NCI-H226 (cell line): ENCODE results near the gene SVOPL.
A peak's percentile ranks its signal among the peaks of the same experiment; 100 is the strongest.
"Not testable (repeated sequence)": the region's sequence is repeated elsewhere in the genome, so short reads cannot be mapped to it uniquely, and the experiment has no call there.

Experiments used
- DNase-seq: peaks from one replicate; pipeline ENCODE4 v3.0.0-alpha.2; 2015

SVOPL gene

DNA sequence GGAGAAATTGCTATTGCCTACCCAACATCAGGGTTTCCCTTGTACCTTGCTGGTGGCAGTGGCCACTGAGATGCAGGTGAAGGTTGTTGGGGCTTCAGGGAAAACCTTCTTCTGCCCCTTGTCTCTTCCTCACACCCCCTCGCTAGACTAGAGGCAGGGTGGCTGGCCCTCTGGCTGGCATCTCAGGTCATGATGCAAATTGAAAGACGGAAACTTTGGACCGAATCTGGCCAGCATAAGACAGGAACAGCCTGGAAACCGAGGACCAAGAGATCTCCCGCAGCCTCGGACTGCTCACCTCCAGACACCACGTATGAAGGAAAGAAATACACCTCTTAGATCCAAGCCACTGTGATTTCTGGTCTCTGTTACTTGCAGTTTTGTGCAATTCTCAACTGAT, 2.9 kb downstream of the SVOPL start:
- DNase-seq: no peak

DNA sequence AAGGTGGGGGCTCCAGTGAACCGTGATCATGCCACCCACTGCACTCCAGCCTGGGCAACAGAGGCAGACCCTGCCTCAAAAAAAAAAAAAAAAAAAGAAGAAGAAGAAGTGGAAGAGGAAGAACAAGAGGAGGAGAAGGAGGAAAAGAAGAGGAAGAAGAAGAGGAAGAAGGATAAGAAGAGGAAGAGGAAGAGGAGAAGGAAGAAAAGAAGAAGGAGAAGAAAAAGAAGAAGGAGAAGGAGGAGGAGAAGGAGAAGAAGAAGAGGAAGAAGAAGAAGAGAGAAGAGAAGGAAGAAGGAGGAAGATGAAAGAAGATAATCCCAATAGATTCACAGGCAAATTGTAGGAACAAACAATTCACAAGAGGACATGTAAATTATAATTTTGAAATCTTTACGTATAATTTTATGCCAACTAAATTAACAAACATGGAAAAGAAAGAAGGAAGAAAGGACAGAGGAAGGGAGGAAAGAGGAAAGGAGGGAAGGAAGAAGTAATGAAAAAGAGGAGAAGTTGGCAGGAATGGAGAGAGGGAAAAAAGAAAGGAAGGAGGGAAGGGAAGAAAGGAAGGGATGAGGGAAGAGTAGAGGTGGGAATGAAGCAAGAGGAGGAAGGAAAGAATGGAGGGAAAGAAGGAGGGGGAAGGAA, 3.5 kb downstream of the SVOPL start:
- DNase-seq: no peak

DNA sequence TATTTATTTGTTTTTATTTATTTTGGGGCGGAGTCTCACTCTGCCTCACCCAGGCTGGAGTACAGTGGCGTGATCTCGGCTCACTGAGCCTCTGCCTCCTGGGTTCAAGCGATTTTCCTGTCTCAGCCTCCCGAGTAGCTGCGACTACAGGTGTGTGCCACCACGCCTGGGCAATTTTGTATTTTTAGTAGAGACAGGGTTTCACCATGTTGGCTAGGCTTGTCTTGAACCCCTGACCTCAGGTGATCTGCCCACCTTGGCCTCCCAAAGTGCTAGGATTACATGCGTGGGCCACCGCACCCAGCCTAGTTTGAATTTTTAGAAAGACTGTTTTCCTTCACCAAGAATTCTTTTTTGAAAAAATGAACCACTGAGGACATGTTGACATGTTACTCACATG, 5.4 kb downstream of the SVOPL start:
- not testable (repeated sequence) for DNase-seq

DNA sequence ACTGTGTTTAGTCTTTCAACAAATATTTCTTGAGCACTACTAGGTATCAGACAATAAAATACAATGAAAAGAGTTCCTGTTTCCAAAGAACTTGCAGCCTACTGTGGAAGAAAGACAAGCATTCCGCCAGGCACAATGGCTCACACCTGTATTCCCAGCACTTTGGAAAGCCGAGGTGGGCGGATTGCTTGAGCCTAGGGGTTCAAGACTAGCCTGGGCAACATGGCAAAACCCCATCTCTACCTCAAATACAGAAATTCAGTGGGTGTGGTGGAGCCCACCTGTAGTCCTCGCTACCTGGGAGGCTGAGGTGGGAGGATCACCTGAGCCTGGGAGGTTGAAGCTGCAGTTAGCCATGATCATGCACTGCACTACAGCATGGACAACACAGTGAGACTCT, 6.1 kb downstream of the SVOPL start:
- no peak for DNase-seq

DNA sequence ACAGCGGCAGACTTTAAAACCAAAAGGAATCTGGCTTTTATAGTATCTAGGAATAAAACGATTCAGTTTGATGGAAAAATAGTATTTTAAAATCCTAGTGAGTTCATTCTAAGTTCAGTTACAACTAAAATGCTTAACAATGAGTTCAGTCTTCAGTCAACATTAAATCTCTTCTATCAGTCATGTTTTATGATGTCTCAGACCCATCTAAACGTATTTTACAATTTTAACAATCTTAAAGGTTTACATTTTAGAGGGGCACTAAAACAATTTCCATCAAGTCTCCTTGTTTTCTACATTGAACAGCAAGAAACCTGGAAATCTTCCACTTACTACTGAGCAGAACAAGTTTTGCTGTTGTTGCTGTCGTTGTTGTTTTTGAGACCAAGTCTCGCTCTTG, 10.0 kb downstream of the SVOPL start:
- DNase-seq: no peak

DNA sequence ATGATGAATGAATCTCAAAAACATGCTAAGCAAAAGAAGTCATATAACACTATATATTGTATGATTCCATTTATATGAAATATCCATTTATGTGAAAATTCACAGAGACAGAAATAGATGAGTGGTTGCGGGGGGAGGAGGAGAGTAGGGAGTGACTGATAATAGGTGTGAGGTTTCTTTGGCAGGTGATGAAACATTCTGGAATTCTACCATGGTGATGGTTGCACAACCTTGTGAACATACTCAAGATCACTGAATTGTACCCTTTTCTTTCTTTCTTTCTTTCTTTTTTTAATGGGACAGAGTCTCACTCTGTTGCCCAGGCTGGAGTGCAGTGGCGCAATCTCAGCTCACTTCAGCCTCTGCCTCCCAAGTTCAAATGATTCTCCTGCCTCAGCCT, 10.7 kb downstream of the SVOPL start:
- DNase-seq: no peak

DNA sequence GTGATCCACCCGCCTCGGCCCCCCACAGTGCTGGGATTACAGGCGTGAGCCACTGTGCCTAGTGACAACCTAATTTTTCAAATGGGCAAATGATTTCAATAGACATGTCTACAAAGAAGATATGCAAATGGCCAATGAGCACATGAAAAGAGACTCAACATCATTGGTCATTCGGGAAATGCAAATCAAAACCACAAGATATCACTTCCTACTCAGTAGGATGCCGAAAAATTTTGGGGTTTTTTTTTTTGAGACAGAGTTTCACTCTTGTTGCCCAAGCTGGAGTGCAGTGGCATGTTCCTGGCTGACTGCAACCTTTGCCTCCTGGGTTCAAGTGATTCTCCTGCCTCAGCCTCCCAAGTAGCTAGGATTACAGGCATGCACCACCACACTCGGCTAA, 13.1 kb downstream of the SVOPL start:
- not testable (repeated sequence) for DNase-seq

DNA sequence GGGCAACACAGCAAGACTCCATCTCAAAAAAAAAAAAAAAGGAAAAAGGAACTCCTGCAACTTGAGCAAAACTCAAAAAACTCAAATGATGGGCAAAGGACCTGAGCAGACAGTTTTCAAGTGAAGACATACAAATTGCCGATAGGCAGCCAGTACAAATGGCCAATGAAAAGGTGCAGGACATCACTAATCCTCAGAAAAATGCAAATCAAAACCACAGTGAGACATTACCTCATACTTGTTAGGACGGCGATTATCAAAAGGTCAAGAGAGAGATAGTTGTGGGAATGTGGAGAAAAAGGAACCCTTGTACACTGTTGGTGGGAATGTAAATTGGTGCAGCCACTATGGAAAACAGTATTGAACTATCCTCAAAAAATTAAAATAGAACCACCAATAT, 16.8 kb downstream of the SVOPL start:
- peak; percentile 14 for DNase-seq

DNA sequence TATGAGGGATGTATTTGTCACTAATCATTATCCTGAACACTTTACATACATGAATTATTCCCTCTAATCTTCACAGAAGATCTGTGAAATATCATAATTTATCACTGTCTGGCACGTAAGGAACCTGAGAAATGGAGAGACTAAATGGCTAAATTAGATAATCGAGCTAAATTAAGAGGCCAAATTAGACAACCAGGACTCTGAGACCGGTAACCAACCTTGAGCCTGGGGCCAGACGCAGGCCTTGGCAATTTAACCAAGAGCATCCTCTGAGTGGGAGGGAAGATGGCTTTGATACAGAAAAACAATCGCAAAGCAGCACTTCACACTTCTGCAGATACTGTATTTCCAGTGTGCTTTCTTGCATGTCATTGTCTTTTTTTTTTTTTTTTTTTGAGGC, 21.4 kb downstream of the SVOPL start:
- DNase-seq: no peak

DNA sequence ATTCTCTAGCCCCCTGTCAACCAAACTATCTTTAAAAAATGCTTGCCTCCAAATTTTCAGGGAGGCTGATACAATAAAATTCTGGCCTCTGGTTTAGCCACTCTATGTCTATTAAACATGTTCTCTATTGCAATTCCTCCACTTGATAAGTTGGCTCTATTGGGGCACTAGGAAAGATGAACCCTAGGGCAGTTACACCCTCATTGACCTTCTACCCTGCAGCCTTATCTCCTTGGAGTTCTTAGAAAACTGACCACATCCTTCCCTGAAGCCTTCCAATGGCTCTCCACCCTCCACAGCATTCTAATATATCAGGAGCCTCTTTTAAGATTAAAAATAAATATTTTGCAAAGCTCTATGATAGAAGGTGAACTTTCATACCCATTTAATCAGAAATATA, 30.6 kb downstream of the SVOPL start:
- DNase-seq: no peak

DNA sequence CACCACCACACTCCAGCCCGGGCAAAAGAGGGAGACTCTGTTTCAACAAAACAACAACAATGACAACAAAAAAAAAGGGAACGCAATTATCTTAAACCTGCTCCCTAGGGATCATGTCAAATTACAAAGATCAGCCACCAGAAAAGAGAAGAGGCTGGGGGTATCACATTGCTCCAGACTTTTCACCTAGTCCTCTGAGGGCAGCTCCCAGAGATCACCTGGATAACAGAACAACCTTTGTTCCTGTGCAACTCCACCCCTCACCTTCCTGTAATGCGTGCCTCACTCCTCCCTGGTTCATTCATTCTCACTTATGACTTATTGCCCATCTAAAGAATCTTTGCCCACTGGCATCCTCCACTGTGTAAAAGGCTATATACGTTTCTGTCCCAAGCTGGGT, 31.8 kb downstream of the SVOPL start:
- DNase-seq: no peak

DNA sequence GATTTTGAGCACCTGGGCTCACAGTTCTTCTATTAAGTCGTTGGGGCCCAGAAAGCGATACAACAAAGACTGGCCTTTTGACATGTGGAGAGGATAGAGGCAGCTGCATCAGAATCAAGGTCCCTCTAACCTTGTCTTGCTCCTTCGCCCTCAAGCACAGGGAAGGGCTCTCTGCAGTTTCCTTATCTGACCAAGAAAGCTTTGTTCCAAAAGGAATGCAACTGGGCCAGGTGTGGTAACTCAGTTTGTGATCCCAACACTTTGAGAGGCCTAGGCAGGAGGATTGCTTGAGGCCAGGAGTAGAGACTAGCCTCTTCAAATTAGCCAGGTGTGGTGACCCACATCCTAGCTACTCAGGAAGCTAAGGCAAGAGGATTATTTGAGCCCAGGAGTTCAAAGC, 32.2 kb downstream of the SVOPL start:
- DNase-seq: no peak

DNA sequence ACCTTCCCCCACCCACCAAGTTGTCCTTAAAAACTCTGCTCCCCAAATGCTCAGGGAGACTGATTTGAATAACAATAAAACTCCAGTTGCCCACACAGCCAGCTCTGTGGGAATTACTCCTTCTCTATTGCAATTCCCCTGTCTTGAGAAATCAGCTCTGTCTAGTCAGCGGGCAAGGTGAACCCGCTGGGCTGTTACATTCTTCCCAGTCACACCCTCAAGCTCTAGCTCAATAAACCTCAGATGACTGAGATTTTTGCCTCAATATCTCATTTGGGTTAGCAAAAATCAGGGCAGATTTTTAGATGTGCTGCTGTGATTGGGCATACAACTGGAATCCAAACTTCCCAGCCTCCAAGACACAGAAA, 32.9 kb downstream of the SVOPL start:
- DNase-seq: no peak

DNA sequence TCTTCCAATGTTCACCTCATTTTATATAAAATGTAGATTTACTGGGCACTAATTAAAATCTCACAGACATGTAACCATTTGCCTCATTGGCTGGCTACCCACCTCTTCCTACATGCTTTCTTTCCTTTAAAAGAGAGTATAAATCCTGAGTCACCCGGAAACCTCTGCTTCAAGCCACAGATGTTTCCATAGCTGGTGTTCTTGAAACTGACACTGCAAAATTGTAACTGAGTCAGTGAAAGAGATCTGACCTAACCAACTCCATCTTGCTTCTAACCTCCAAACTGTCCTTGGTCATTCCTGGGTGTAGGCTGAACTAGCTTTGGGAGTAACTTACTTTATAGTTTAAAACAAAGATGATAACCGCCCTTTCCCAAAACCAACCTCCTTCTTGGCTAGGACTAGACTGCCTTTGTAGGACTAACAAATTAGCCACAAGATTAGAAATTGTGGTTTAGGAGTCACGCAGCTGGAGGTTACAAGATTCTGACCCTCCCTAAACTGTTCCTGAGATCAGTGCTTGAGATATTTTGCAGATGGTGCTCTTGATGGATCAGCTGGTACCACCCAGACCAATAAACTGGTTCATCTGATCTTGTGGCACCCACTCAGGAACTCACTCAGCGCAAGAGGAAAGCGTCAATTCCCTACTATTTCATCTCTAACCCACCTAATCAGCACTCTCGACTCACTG, 33.5 kb downstream of the SVOPL start:
- DNase-seq: no peak

DNA sequence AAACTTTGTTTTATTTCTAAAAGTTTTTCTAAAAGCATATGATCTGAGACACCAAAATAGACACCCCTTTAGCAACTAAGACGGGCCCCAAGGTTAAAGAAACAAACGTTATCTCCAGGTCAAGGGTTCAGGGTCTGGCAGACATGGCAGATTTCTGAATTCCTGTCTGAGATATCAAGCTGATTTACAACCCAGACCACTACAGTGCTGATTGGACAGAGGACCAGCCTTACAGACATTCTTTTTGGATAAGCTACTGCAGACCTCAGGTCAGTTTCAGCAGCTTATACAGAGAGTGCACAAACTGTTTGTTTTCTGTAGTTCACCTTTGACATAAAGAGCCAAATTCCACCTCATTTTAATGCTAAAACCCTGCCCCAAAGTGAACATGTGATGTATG, 34.8 kb downstream of the SVOPL start:
- DNase-seq: peak; percentile 41

DNA sequence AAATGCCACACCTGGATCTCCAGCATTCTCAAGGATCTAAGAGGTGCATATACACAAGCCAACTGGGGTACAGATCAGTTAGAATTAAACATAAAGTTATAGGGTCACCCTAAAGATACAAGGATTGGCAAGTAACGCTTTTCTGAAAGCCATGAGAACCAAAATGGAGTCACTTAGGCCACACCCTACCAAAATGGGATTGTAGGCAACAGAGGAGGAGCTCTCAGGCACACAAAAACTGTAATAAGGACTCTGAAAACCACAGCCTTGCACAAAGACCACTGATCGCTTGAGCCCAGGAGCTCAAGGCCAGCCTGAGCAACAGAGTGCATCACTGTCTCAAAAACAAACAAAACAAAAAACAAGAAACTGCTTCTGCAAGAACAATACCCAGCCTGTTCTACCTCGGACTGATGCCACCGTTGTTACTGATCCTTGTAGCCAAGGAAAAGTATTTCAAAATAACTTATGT, 35.5 kb downstream of the SVOPL start:
- no peak for DNase-seq

DNA sequence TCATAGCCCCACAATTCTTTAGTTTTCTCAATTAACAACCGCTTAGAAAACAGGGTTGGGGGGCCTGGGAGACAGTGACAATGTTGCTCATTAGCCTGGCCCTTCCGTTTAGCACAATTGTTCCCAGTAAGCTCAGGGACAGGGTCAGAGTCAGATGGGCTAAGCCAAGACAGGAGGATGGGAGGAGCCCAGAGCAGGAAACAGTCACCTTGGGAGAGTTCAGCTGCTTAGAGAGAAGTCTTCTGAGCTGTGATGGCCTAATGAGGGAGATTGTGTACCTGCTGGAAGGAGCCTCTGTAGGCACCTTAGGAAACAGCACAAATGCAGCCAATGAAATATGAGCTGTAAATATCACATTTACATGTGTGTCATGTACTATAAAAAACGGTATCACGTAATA, 35.9 kb downstream of the SVOPL start:
- no peak for DNase-seq

DNA sequence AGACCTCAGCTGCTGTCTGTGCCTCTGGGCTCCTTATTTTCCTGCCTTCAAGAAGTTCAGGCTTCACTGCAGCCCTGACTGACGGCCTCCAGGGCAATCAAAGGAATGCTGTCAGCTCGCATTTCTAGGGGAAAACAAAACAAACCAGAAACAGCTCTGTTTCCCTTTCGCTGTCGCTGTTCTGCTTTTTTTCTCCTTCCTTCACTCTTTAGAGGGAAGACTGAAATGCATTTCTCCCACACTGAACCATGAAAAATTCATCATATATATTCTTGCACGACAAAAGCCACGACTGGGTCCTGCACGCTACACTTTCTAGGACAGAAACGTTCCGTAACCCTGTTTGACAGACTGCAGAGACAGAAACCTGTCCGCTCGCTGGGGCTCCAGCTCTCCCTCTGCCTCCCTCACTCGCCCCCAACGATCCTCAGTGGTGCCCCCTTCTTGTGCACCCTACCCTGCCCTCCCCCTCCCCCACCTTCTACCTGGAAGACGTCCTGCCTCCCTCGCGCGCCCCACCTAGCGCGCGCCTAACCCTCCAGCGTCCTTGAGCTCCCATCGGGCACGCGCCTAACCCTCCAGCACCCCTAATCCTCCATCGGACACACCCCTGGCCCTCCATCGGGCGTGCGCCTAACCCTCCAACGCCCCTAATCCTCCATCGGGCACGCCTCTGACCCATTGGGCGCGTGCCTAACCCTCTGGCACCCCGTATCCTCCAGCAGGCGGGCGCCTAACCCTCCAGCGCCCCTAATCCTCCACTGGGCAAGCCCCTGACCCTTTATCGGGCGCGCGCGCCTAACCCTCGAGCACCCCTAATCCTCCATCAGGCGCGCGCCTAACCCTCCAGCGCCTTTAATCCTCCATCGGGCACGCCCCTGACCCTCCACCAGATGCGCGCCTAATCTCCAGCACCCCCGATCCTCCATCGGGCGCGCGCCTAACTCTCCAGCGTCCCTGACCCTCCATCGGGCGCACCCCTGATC, 37.1 kb downstream of the SVOPL start:
- no peak for DNase-seq

DNA sequence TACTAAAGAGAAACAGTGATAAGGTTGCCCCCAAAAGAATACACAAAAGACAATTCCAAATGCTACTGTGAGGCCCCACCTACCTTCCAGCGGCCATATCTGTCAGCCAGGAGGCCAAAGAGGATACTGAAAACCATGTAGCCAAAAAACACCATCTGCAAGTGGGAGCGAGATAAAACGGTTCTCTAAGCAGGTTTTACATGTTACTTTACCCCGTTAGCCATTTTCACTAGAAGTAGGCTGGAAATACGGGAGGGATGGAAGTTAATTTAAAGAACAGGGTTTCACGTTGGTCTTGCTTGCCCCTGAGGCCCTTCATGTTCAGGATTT, 38.2 kb downstream of the SVOPL start:
- DNase-seq: no peak

DNA sequence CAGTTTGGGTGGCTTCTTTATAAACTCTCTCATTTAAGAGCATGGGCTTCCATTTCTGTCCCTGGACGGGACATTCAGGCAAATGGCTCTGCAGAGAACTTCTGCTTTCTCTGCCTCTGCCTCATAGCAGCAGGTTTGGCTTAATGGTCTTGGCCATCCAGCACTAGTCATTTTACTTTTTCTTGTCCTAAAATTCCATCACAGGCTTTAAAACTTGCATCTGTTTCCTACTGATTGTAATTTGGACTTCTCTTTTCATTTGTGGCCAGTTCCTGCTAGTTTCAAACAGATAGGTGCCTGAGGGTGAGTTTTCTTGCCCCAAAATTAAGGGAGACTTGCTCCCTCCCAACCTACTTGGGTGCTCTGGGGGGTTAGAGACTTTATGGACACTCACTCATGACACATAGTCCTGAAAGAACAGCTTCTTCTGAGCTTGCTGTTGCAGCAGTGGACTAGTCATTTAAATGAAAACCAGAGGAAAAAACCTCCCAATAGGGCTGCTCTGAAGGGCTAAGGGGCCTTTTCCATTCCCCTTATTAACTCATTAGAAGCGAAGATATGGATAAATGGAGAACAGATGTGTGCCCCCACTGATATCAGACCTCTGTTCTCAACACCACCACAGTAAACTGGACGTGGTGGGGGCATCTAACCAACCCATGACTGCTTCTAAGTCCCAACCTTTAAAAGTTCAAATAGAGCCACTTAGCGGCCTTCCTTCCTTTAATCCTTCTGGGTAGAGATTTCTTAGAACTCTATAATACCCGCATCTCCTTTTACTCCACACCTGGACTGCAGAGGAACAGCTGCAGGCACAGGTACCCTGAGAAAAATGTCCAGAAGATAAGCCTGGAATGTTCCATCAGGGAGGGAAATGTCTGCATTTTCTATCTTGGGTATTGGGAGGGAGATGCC, 38.8 kb downstream of the SVOPL start:
- no peak for DNase-seq

DNA sequence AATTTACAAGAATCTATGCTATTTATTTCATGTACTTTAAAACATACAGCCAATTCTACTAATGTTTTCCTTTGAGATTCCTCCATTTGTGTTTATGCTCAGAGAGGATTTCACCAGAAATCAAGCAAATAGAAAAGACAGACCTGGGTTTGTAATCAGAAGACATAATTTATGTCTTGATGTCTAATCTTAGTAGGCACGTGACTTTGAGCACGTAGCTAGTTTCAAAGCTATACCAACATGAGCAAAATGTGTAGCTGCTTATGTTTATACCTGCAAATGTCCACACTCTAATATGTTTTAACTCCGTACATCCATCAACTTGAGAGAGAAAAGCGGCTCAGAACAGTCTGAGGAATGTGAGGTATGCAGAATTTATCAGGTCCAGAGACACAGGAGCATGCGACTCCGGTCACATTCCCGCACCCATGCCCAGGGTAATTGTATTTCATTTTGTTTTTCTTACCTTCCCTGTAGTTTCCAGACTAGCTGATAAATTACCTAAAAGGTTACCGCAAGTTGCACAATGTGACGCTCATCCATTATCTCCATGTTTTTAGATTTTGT, 40.0 kb downstream of the SVOPL start:
- no peak for DNase-seq

DNA sequence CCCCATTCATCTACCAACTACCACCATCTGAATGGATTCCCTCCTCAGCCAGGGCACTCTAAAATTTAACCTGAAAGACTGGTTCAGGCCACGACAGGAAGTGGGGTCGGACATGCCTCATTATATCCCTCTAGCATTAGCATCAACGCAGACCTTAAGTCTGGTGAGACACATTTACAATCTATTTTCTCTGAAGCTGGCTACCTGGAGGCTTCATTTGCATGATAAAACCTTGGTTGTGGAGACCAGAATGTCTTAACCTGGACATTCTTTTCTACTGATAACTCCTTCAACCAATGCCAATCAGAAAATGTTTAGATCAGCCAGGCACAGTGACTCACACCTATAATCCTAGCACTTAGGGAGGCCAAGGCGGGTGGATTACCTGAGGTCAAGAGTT, 42.3 kb downstream of the SVOPL start:
- DNase-seq: no peak
